Right ventricle myocardium inferior (tissue), 1 donor: ENCODE data around the gene FGF14. TPM values are rescaled to one million over a fixed set of nuclear protein-coding genes. Genes with fewer than 3 reads are reported as not detected.

Experiments
- microRNA-seq: library from miRNA; unstranded; fragments of <30 nt; microRNA quantifications from one replicate; pipeline ENCODE4 v1.2.0, GENCODE V29; 2020
- total RNA-seq: library from RNA; stranded (reverse); fragmentation: NEBNext Ultra II Directional; extraction: Animal tissue kit (Norgen Biotek cat#: 25700); gene quantifications from one replicate; pipeline ENCODE4 v1.2.1, GENCODE V29; 2021
- donor health status: DM: no; HTN: yes; CAD: no; lungs with severe emphysema.

FGF14 gene
- total RNA-seq, 1 donor from 2014 or later: 3.6 TPM

Small RNA genes within 50 kb of the gene (microRNA-seq; reads per million reads assigned to microRNA genes)
- gene MIR2681 (2.2 reads per million), gene MIR4705 (4.0 reads per million, percentile 6 among the genes with 10 or more reads in this experiment)

Other genes with a start within 250 kb of the FGF14 start
- 29.9 TPM for gene TPP2, start 194.9 kb upstream of the FGF14 start, total RNA-seq